PC-3 (cell line): Measurements from ENCODE around the gene TNPO1. TPM values are rescaled to one million over a fixed set of nuclear protein-coding genes. Genes with fewer than 3 reads are reported as not detected.
A peak's percentile ranks its signal among the peaks of the same experiment; 100 is the strongest.

Experiments
- ATAC-seq: fragments of 200-7000 bp; cut with Tn5 transposase; 2 replicates; pipeline ENCODE4 v1.9.1; 2020; ENCODE audit warnings: mild to moderate bottlenecking, moderate library complexity
- BruUV-seq: library from RNA; stranded (reverse); fragments of 400-500 nt; replicated peaks from 2 replicates; lab custom pipeline; 2021; lab: Mats Ljungman, UMichigan
- CTCF ChIA-PET: fragments of 300-600 bp; sonication (Branson Sonifier 250); formaldehyde crosslinking; loops from one replicate; lab custom pipeline; 2022; ENCODE audit warnings: antibody characterized with exemption; lab: Charles Lee
- POLR2A ChIA-PET: fragments of 300-600 bp; sonication (Branson Sonifier 250); formaldehyde crosslinking; loops from one replicate; lab custom pipeline; 2022; ENCODE audit warnings: antibody characterized with exemption; ENCODE audit not compliant: unreplicated experiment; lab: Charles Lee
- DNase-seq: peaks from one replicate; pipeline ENCODE4 v3.0.0-alpha.2; 2015
- H2AFZ ChIP-seq: fragments of 300-600 bp; sonication (generic); 2 replicates; pipeline ENCODE4 v1.6.0; 2016; ENCODE audit warnings: antibody characterized with exemption, low read length
- H3F3A ChIP-seq: fragments of 300-600 bp; sonication (generic); one replicate; pipeline ENCODE4 v1.6.0; 2017; ENCODE audit warnings: antibody characterized with exemption, low read length, control low read depth, mild to moderate bottlenecking; ENCODE audit not compliant: unreplicated experiment
- H3K27ac ChIP-seq: fragments of 300-600 bp; sonication (generic); 2 replicates; pipeline ENCODE4 v1.5.1; 2016; ENCODE audit warnings: mild to moderate bottlenecking, low read length
- H3K27me3 ChIP-seq: fragments of 300-600 bp; sonication (generic); 2 replicates; pipeline ENCODE4 v1.6.1; 2016; ENCODE audit warnings: low read length, mixed read lengths
- H3K36me3 ChIP-seq: fragments of 300-600 bp; sonication (generic); 2 replicates; pipeline ENCODE4 v1.6.1; 2016; ENCODE audit warnings: low read depth, mixed run types, low read length, mixed read lengths
- H3K4me1 ChIP-seq: fragments of 300-600 bp; sonication (generic); 2 replicates; pipeline ENCODE4 v1.5.1; 2016; ENCODE audit warnings: low read length; ENCODE audit not compliant: insufficient read depth
- H3K4me2 ChIP-seq: fragments of 300-600 bp; sonication (generic); 2 replicates; pipeline ENCODE4 v1.6.0; 2016; ENCODE audit warnings: low read length
- H3K4me3 ChIP-seq: fragments of 300-600 bp; sonication (generic); 2 replicates; pipeline ENCODE4 v1.5.1; 2016; ENCODE audit warnings: mild to moderate bottlenecking, low read length, mixed read lengths
- H3K79me2 ChIP-seq: fragments of 300-600 bp; sonication (generic); 2 replicates; pipeline ENCODE4 v1.6.1; 2017; ENCODE audit warnings: low read length, mixed read lengths
- H3K9ac ChIP-seq: fragments of 300-600 bp; sonication (generic); 2 replicates; pipeline ENCODE4 v1.6.0; 2016; ENCODE audit warnings: mild to moderate bottlenecking, low read length
- H3K9me2 ChIP-seq: fragments of 300-600 bp; sonication (generic); replicated peaks from 2 replicates; pipeline ENCODE4 v1.6.1; 2016; ENCODE audit warnings: mixed run types, low read length, mixed read lengths
- H3K9me3 ChIP-seq: fragments of 300-600 bp; sonication (generic); 2 replicates; pipeline ENCODE4 v1.6.1; 2016; ENCODE audit warnings: low read length, mixed read lengths
- H4K20me1 ChIP-seq: fragments of 300-600 bp; sonication (generic); 2 replicates; pipeline ENCODE4 v1.6.1; 2016; ENCODE audit warnings: low read length, mixed read lengths
- EZH2 ChIP-seq: fragments of 300-600 bp; sonication (generic); IDR thresholded peaks from one replicate; pipeline ENCODE4 v1.6.1; 2017; ENCODE audit warnings: antibody characterized with exemption, mild to moderate bottlenecking, low read length; ENCODE audit not compliant: unreplicated experiment
- EZH2phosphoT487 ChIP-seq: fragments of 300-600 bp; sonication (generic); IDR thresholded peaks from 2 replicates; pipeline ENCODE4 v1.6.1; 2018; ENCODE audit warnings: mild to moderate bottlenecking, antibody characterized with exemption, low read length, borderline replicate concordance
- intact Hi-C: fragments of 100-400 bp; cut with micrococcal nuclease; formaldehyde crosslinking; loops from 2 replicates; pipeline ENCODE4 v1.9.0; 2023
- total RNA-seq: library from RNA; depleted of rRNA; stranded (reverse); fragments of >200 nt; gene quantifications from 2 replicates; pipeline ENCODE4 v1.2.3, GENCODE V29; 2014
- TF ChIP-seq, protein P1 (sequence below): fragments of 300-600 bp; sonication (generic); conservative IDR thresholded peaks from 2 replicates; pipeline ENCODE4 v1.5.1; 2017; ENCODE audit warnings: antibody characterized with exemption, low read depth, mild to moderate bottlenecking, low read length

TNPO1 gene
- total RNA-seq, 1 experiment from 2014 or later, result 187 TPM

DNA sequence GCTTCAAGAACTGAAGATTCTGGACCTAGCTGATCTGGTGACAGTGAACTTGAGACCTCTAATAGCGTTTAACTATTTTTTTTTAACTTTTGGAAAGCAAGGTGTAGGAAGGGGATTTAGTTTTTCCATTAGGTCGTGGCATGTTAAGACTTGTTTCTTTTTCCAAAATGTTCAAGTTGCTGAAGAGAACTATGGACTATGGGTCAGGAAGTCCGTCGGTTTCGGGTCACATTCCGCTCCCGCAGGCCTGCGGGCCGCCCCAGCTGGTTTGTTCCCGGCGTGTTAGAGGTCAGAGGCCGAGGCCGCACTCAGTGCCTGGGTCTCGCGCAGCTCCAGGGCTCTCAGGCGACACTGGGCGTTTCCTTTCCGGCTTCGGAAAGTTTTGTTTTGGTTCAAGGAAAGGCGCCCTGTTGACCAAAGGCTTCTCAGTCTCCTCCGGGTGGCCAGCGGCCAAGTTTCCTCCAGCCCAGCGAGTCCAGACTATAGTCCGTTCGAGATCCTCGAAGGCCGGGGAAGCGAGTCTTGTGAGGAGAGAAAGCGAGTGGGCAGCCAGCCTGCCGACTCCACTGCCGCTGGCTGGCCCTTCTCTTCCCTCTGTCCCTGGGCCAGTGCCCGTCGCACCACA, 138.8 kb downstream of the TNPO1 start:
- Histone ChIP-seq H3K36me3 (no peaks in the 10 kb centered on the region), H3K9ac (peak overlapping the region; percentile 78), H3K4me3 (peak overlapping the region; percentile 71), H3K9me2 (no peaks in the 10 kb centered on the region), H2AFZ (peak overlapping the region; percentile 80), H3K4me1 (peaks cover 53% of the 10 kb centered on the region), H3K9me3 (no peaks in the 10 kb centered on the region), H3K4me2 (peak overlapping the region; percentile 94), H3K27ac (peak overlapping the region; percentile 88), H3K79me2 (peaks cover 35% of the 10 kb centered on the region), H3F3A (peaks cover 8% of the 10 kb centered on the region), H3K27me3 (no peaks in the 10 kb centered on the region), H4K20me1 (no peaks in the 10 kb centered on the region)
- CTCF ChIA-PET, result interaction anchor here (0.7 kb wide), 1 partner anchor 457 kb away, joined by 3 read pairs; no protein-coding TSS in a partner anchor
- ATAC-seq, result peak; percentile 14
- BruUV-seq, result TSS peak; percentile 95
- no peak for DNase-seq
- TF ChIP-seq EZH2, result no peak
- TF ChIP-seq, protein P1, sequence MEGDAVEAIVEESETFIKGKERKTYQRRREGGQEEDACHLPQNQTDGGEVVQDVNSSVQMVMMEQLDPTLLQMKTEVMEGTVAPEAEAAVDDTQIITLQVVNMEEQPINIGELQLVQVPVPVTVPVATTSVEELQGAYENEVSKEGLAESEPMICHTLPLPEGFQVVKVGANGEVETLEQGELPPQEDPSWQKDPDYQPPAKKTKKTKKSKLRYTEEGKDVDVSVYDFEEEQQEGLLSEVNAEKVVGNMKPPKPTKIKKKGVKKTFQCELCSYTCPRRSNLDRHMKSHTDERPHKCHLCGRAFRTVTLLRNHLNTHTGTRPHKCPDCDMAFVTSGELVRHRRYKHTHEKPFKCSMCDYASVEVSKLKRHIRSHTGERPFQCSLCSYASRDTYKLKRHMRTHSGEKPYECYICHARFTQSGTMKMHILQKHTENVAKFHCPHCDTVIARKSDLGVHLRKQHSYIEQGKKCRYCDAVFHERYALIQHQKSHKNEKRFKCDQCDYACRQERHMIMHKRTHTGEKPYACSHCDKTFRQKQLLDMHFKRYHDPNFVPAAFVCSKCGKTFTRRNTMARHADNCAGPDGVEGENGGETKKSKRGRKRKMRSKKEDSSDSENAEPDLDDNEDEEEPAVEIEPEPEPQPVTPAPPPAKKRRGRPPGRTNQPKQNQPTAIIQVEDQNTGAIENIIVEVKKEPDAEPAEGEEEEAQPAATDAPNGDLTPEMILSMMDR, result no peak
- no peak for TF ChIP-seq EZH2phosphoT487
- intact Hi-C loops, result loop anchor here (10.0 kb wide), 1 partner anchor 500 kb away; no protein-coding TSS in a partner anchor
- POLR2A ChIA-PET, result no interaction called here

DNA sequence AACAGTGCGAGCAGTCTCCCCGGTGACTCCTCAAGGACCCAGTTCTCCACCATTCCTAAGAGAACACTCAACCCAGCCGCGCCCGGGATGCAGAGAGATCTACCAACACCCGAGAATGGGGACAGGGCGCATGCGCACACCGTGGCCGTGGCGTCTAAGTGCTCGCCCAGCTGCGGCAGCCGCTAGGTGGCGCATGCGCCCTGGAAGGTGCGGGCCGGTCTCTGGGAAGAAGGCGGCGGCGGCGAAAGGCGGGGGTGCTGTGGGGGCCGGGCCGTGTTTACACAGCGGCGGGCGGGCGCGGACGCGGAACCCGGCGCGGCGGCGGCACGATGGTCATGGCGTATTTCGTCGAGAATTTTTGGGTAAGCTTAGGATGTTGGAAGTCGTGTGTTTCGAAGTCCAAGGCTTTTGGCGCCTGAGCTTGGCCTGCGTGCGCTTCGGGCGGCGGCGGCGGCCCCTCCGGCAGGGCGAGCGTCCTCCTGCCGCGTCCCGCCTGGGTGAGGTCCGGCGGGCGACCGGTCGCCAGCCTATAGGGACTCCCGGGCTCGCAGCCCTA, 139.4 kb downstream of the TNPO1 start, which contains the start of gene FCHO2:
Gene FCHO2, plus strand, starts transcription at position 274 of the 556 bp plus-strand sequence. Its CDS starts 56 bp downstream, at position 330.
- Histone ChIP-seq H3K36me3 (no peaks in the 10 kb centered on the region), H2AFZ (peak within 1 kb of the TSS; percentile 80), H3K4me3 (peak within 1 kb of the TSS; percentile 71), H3K9ac (peak within 1 kb of the TSS; percentile 78), H3F3A (peaks cover 8% of the 10 kb centered on the region), H3K9me2 (no peaks in the 10 kb centered on the region), H3K4me1 (peaks cover 51% of the 10 kb centered on the region), H3K4me2 (peak within 1 kb of the TSS; percentile 94), H3K79me2 (peaks cover 40% of the 10 kb centered on the region), H3K27ac (peak within 1 kb of the TSS; percentile 88), H4K20me1 (no peaks in the 10 kb centered on the region), H3K9me3 (no peaks in the 10 kb centered on the region), H3K27me3 (no peaks in the 10 kb centered on the region)
- BruUV-seq, result no TSS peak
- ChIA-PET CTCF (no interaction called here), POLR2A (no interaction called here)
- intact Hi-C loops, result loop anchor here (2.0 to 10.0 kb wide), 2 partner anchors 35 to 499 kb away; no protein-coding TSS in a partner anchor
- TF ChIP-seq, protein P1, result peak; percentile 62
- no peak for TF ChIP-seq EZH2phosphoT487
- peak; percentile 68 for ATAC-seq
- DNase-seq, result peak; percentile 97
